ENCODE measurements around the gene MRPS27.

Gene MRPS27

DNA sequence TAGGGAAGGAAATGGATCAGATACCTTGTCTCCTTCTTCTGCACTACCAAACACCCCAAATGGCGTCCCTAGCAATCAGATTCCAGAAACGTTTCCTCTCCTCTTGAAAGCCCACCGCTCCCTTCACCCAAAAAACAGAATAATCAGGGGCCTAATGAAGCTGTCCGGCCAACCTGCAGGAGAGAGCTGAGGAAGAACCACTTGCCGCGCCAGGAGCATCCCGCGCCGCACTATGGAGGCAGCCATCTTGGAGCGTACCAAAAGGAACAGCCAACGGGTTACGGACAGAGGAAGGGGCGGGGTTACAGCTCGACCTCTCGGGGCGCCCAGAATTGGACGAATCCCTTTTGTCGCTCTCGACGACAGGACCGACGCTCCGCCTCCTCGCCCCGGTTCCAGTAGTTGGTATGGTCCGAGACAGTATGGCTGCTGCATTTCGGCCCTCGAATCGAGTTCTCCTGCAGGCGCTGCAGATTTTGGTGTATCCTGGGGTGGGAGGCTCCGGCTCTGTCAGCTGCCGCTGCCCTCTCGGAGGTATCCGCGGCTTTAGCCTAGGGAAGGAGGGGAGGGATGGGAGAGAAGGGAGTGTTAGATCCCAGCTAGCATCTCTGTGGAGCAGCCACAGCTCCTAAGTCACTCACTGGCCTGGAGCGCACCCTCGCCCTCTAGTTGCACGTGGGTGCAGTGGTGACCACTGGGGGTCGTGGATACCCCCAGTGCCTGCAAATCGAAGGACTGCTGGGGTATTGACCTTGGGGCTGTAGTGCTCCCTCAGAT, at the start of gene MRPS27, which contains the start of gene PTCD2:
TSS of gene MRPS27 (minus strand) at position 265 of the 777 bp plus-strand sequence. CDS start at position 246, 19 bp downstream.
TSS of gene PTCD2 (plus strand) at position 398 of the 777 bp plus-strand sequence. CDS start at position 408, 10 bp downstream.
- peak; percentile 98 for DNase-seq (ENCODE audit: low read depth)
- peak; percentile 32 for TF ChIP-seq CTCF (IDR thresholded peaks at IDR 0.05; ENCODE audit: low read depth, low read length, missing control alignments)
- H3K4me3 ChIP-seq (ENCODE audit: low read depth, low read length), result peak within 1 kb of the TSS; percentile 97
- in situ Hi-C loops (cut with HindIII; ENCODE audit: low sequenced_read_pairs), result no loop called here

- no peak overlapping the region for H3K4me3 ChIP-seq (ENCODE audit: low read depth, low read length)
- no peak for DNase-seq (ENCODE audit: low read depth)
- no peak for TF ChIP-seq CTCF (IDR thresholded peaks at IDR 0.05; ENCODE audit: low read depth, low read length, missing control alignments)
- in situ Hi-C loops (cut with HindIII; ENCODE audit: low sequenced_read_pairs), result no loop called here
These were observed 49.7 kb upstream of the MRPS27 start for GRCh38 chr5:72369711-72370110.

DNA sequence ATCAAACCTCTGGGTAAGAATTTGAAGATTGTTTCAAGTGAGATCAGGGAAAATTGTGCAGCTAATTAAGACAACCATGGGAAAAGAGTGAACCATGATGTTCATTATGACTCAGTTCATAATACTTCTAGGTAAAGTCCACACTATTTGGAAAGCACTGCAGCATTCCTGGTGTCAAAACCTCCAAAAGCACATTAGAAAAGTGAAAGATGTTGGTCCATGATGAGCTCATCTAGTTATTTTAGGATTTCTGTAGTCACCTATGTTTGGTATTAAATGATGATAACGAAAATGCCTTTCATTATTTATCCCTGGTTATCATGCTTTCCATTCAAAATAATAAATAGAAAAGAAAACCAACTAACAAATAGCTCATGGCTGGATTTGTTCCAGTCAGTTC, 49.3 kb upstream of the MRPS27 start:
- no peak overlapping the region for H3K4me3 ChIP-seq (ENCODE audit: low read depth, low read length)
- peak; percentile 47 for DNase-seq (ENCODE audit: low read depth)
- in situ Hi-C loops (cut with HindIII; ENCODE audit: low sequenced_read_pairs), result no loop called here

DNA sequence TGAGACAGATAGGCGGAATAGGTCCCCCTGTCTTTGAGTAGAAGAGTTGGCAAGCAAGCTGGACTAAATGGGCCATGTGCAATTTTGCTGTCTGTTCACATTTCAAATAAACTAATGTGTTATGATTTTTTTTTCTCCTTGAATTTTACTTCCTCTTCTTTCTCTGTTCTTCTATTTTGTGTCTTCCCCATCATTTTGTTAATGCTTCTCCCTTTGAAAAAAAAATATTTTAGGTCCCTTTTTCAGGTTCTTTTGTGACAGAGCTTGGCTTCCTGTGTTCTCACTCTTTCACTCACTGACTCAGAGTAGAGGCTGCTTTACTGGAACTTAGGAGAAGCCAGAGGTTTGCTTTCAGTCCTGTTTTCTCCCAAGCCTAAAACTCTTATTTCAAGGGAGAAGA, 48.2 kb upstream of the MRPS27 start:
- DNase-seq (ENCODE audit: low read depth), result no peak
- TF ChIP-seq CTCF (IDR thresholded peaks at IDR 0.05; ENCODE audit: low read depth, low read length, missing control alignments), result no peak
- in situ Hi-C loops (cut with HindIII; ENCODE audit: low sequenced_read_pairs), result no loop called here
- no peak overlapping the region for H3K4me3 ChIP-seq (ENCODE audit: low read depth, low read length)

More for the DNA sequence above, 49.3 kb upstream of the MRPS27 start:
- TF ChIP-seq CTCF (IDR thresholded peaks at IDR 0.05; ENCODE audit: low read depth, low read length, missing control alignments), result no peak

GRCh38 chr5:72366324-72366976, 46.4 kb upstream of the MRPS27 start:
- peak; percentile 75 for TF ChIP-seq CTCF (IDR thresholded peaks at IDR 0.05; ENCODE audit: low read depth, low read length, missing control alignments)
- in situ Hi-C loops (cut with HindIII; ENCODE audit: low sequenced_read_pairs), result no loop called here
- DNase-seq (ENCODE audit: low read depth), result peak; percentile 77
- H3K4me3 ChIP-seq (ENCODE audit: low read depth, low read length), result no peak overlapping the region

GRCh38 chr5:72364951-72365350, 44.9 kb upstream of the MRPS27 start:
- TF ChIP-seq CTCF (IDR thresholded peaks at IDR 0.05; ENCODE audit: low read depth, low read length, missing control alignments), result no peak
- no peak overlapping the region for H3K4me3 ChIP-seq (ENCODE audit: low read depth, low read length)
- in situ Hi-C loops (cut with HindIII; ENCODE audit: low sequenced_read_pairs), result no loop called here

More at GRCh38 chr5:72364951-72365350, 44.9 kb upstream of the MRPS27 start:
- DNase-seq (ENCODE audit: low read depth), result no peak
